ENCODE results near the gene SYNRG. TPM values are rescaled to one million over a fixed set of nuclear protein-coding genes. Genes with fewer than 3 reads are reported as not detected.

The SYNRG gene
- total and polyA plus RNA-seq, 2 of the 13 experiments (the other 11 are each of a cell fraction or from before 2014, with no cell fraction given), result 7.3 to 8.7 TPM

- TF ChIP-seq RELA (CRISPR knock-in tag; IDR thresholded peaks at IDR 0.05) (no peak), MEIS2 (CRISPR knock-in tag; IDR thresholded peaks at IDR 0.05) (no peak), NFIC (IDR thresholded peaks at IDR 0.05; ENCODE audit: low read length) (no peak), ZBTB8A (CRISPR knock-in tag; IDR thresholded peaks at IDR 0.05; ENCODE audit: borderline replicate concordance, low read depth) (no peak), ZNF260 (CRISPR knock-in tag; IDR thresholded peaks at IDR 0.05; ENCODE audit: borderline replicate concordance, low read depth) (no peak), ZNF143 (CRISPR knock-in tag; IDR thresholded peaks at IDR 0.05) (peak; percentile 75), ZFP36L1 (CRISPR knock-in tag; IDR thresholded peaks at IDR 0.05) (no peak), AGO1 (IDR thresholded peaks at IDR 0.05; ENCODE audit: low read depth, low read length, poor library complexity, severe bottlenecking) (no peak), ZBTB7A (CRISPR knock-in tag; IDR thresholded peaks at IDR 0.05) (no peak), ZBTB40 (IDR thresholded peaks at IDR 0.05) (no peak), ZBTB40 (CRISPR knock-in tag; IDR thresholded peaks at IDR 0.05) (peak; percentile 43; the same call in 1 of the 2 replicates), PCBP2 (optimal IDR thresholded peaks at IDR 0.05; ENCODE audit: low read depth, low read length, poor library complexity, severe bottlenecking) (no peak)
- TF ChIP-seq, protein P1, sequence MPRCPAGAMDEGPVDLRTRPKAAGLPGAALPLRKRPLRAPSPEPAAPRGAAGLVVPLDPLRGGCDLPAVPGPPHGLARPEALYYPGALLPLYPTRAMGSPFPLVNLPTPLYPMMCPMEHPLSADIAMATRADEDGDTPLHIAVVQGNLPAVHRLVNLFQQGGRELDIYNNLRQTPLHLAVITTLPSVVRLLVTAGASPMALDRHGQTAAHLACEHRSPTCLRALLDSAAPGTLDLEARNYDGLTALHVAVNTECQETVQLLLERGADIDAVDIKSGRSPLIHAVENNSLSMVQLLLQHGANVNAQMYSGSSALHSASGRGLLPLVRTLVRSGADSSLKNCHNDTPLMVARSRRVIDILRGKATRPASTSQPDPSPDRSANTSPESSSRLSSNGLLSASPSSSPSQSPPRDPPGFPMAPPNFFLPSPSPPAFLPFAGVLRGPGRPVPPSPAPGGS (CRISPR knock-in tag; IDR thresholded peaks at IDR 0.05), result peak; percentile 70; the same call in 1 of the 2 replicates
- TF ChIP-seq, protein P2, sequence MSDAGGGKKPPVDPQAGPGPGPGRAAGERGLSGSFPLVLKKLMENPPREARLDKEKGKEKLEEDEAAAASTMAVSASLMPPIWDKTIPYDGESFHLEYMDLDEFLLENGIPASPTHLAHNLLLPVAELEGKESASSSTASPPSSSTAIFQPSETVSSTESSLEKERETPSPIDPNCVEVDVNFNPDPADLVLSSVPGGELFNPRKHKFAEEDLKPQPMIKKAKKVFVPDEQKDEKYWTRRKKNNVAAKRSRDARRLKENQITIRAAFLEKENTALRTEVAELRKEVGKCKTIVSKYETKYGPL (CRISPR knock-in tag; IDR thresholded peaks at IDR 0.05), result no peak
- TF ChIP-seq, protein P3, sequence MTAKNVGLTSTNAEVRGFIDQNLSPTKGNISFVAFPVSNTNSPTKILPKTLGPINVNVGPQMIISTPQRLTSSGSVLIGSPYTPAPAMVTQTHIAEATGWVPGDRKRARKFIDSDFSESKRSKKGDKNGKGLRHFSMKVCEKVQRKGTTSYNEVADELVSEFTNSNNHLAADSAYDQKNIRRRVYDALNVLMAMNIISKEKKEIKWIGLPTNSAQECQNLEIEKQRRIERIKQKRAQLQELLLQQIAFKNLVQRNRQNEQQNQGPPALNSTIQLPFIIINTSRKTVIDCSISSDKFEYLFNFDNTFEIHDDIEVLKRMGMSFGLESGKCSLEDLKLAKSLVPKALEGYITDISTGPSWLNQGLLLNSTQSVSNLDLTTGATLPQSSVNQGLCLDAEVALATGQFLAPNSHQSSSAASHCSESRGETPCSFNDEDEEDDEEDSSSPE (CRISPR knock-in tag; IDR thresholded peaks at IDR 0.05), result peak; percentile 25; the same call in 1 of the 2 replicates
- TF ChIP-seq, protein P4, sequence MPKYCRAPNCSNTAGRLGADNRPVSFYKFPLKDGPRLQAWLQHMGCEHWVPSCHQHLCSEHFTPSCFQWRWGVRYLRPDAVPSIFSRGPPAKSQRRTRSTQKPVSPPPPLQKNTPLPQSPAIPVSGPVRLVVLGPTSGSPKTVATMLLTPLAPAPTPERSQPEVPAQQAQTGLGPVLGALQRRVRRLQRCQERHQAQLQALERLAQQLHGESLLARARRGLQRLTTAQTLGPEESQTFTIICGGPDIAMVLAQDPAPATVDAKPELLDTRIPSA (CRISPR knock-in tag; IDR thresholded peaks at IDR 0.05; ENCODE audit: borderline replicate concordance), result no peak
These were observed 34.0 kb upstream of the SYNRG start, which contains the start of gene DDX52 (continued) for GRCh38 chr17:37643118-37643766.

Data from HepG2 (cell line).